ENCODE data around the gene KLK12. TPM values are rescaled to one million over a fixed set of nuclear protein-coding genes. Genes with fewer than 3 reads are reported as not detected.

Gene KLK12
- total and polyA plus RNA-seq, 10 donors, result 0.16 TPM; not detected in 9

DNA sequence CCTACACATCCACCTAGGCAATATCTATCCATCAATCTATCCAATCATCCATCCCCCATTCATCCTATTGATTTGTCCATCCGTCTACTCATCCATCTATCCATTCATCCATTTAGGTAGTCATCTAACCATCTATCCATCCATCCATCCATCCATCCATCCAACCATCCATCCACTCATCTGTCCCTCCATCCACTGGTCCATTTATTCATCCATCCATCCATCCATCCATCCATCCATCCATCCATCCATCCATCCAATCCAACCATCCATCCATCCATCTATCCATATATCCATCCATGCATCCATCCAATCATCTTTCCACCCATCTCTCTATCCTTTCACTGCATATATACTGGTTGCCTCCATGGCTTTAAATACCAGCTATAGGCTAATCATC, 26.2 kb upstream of the KLK12 start:
- peaks cover 0 to 65% (median 24%) of the 10 kb centered on the region in 7 donors for H3K27me3 ChIP-seq (replicated peaks in 1 of 7)
- H3K27ac ChIP-seq, result no peak overlapping the region
- WGBS, 5 donors, result 0 to 81% (median 0%) methylated on average over 1 of the region's 1 CpG
- intact Hi-C loops (cut with DNase I; ENCODE audit: low total_unique reads), result no loop called here
- peaks cover 0 to 11% (median 6%) of the 10 kb centered on the region in 6 donors for H3K4me1 ChIP-seq
- no peak overlapping the region for H3K4me3 ChIP-seq
- TF ChIP-seq, protein P1, sequence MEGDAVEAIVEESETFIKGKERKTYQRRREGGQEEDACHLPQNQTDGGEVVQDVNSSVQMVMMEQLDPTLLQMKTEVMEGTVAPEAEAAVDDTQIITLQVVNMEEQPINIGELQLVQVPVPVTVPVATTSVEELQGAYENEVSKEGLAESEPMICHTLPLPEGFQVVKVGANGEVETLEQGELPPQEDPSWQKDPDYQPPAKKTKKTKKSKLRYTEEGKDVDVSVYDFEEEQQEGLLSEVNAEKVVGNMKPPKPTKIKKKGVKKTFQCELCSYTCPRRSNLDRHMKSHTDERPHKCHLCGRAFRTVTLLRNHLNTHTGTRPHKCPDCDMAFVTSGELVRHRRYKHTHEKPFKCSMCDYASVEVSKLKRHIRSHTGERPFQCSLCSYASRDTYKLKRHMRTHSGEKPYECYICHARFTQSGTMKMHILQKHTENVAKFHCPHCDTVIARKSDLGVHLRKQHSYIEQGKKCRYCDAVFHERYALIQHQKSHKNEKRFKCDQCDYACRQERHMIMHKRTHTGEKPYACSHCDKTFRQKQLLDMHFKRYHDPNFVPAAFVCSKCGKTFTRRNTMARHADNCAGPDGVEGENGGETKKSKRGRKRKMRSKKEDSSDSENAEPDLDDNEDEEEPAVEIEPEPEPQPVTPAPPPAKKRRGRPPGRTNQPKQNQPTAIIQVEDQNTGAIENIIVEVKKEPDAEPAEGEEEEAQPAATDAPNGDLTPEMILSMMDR (IDR thresholded peaks at IDR 0.05 in 8 of 11, conservative IDR thresholded peaks at IDR 0.05 in 3 of 11), result no peak
- TF ChIP-seq POLR2AphosphoS5 (IDR thresholded peaks at IDR 0.05) (no peak), POLR2A (IDR thresholded peaks at IDR 0.05) (no peak)
- H3K36me3 ChIP-seq, result no peaks in the 10 kb centered on the region
- no peaks in the 10 kb centered on the region for H3K9me3 ChIP-seq
- no peak for DNase-seq

- H3K9me3 ChIP-seq, result no peaks in the 10 kb centered on the region
- peaks cover 0 to 10% (median 6%) of the 10 kb centered on the region in 6 donors for H3K4me1 ChIP-seq
- H3K27me3 ChIP-seq (replicated peaks in 1 of 7), result peaks cover 0 to 59% (median 19%) of the 10 kb centered on the region in 7 donors
- no peak overlapping the region for H3K4me3 ChIP-seq
- no peaks in the 10 kb centered on the region for H3K36me3 ChIP-seq
- intact Hi-C loops (cut with DNase I; ENCODE audit: low total_unique reads), result no loop called here
- 59 to 83% (median 64%) methylated on average over 4 of the region's 4 CpGs for WGBS, 5 donors
- no peak overlapping the region for H3K27ac ChIP-seq
- no peak for TF ChIP-seq POLR2A (IDR thresholded peaks at IDR 0.05)
- DNase-seq, result no peak
These were observed 25.5 kb upstream of the KLK12 start for GRCh38 chr19:51060336-51060735.

DNA sequence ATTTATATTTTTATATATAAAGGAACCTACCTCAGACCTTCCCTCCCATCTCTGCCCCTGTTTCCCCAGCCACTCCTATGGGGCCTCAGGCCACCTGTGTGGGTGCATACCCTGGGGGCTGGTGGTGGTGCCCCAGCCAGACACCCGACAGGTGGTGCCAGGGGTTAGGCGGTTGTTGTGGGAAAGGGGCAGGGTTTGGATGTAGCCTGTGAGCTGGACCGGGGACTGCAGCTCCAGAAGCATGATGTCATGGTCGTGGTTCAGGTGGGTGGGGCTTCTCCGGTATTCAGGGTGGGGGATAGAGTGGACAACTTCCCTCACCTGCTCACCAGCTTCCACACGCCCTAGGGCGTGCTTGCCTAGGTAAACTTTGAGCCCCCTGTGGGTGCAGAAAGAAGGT, 24.9 kb upstream of the KLK12 start:
- TF ChIP-seq, protein P1 (IDR thresholded peaks at IDR 0.05 in 8 of 11, conservative IDR thresholded peaks at IDR 0.05 in 3 of 11), result no peak
- TF ChIP-seq POLR2AphosphoS5 (IDR thresholded peaks at IDR 0.05), result no peak
- no peak for TF ChIP-seq POLR2A (IDR thresholded peaks at IDR 0.05)
- H3K36me3 ChIP-seq, result no peaks in the 10 kb centered on the region
- no peak for DNase-seq
- no peak overlapping the region for H3K4me3 ChIP-seq
- no peak overlapping the region for H3K27ac ChIP-seq
- H3K27me3 ChIP-seq (replicated peaks in 1 of 7), result peaks cover 0 to 59% (median 13%) of the 10 kb centered on the region in 7 donors
- peaks cover 0 to 4% (median 2%) of the 10 kb centered on the region in 6 donors for H3K4me1 ChIP-seq
- 71 to 83% (median 76%) methylated on average over 7 of the region's 7 CpGs for WGBS, 5 donors
- intact Hi-C loops (cut with DNase I; ENCODE audit: low total_unique reads), result no loop called here
- no peaks in the 10 kb centered on the region for H3K9me3 ChIP-seq

- DNase-seq, result no peak
- Histone ChIP-seq H3K36me3 (no peaks in the 10 kb centered on the region), H3K27ac (no peak overlapping the region), H3K27me3 (replicated peaks in 1 of 7) (peaks cover 0 to 54% (median 0%) of the 10 kb centered on the region in 7 donors), H3K4me3 (no peak overlapping the region), H3K9me3 (no peaks in the 10 kb centered on the region), H3K4me1 (no peaks in the 10 kb centered on the region)
- intact Hi-C loops (cut with DNase I; ENCODE audit: low total_unique reads), result no loop called here
- no peak for TF ChIP-seq POLR2A (IDR thresholded peaks at IDR 0.05)
- TF ChIP-seq, protein P1 (IDR thresholded peaks at IDR 0.05 in 8 of 11, conservative IDR thresholded peaks at IDR 0.05 in 3 of 11), result no peak
- TF ChIP-seq POLR2AphosphoS5 (IDR thresholded peaks at IDR 0.05), result no peak
These were observed 21.1 kb upstream of the KLK12 start for GRCh38 chr19:51055866-51056265.

DNA sequence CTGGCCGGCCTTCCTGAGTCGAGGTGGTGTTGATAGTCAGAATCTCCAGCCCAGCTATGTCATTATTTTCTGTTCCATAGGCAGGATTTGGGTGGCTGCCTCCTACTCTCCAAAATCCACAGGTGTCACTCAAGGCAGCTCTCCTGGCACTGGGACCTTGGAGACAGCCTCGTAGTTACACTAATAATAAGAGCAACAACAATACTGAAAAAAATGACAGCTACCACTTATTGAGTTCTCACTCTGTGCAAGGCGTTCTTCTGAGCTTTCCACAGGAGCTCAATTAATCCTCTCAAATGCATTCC, 12.2 kb upstream of the KLK12 start:
- no peak for DNase-seq
- Histone ChIP-seq H3K4me1 (no peaks in the 10 kb centered on the region), H3K36me3 (no peaks in the 10 kb centered on the region), H3K9me3 (peaks cover 0 to 7% (median 2%) of the 10 kb centered on the region in 8 donors), H3K4me3 (no peak overlapping the region), H3K27ac (no peak overlapping the region), H3K27me3 (replicated peaks in 1 of 7) (peaks cover 0 to 31% (median 0%) of the 10 kb centered on the region in 7 donors)
- TF ChIP-seq, protein P1 (IDR thresholded peaks at IDR 0.05 in 8 of 11, conservative IDR thresholded peaks at IDR 0.05 in 3 of 11), result no peak
- no peak for TF ChIP-seq POLR2A (IDR thresholded peaks at IDR 0.05)
- intact Hi-C loops (cut with DNase I; ENCODE audit: low total_unique reads), result no loop called here
- WGBS, 5 donors, result 6 to 14% (median 12%) methylated on average over 4 of the region's 4 CpGs
